Mesenchymal stem cell (in vitro differentiated cells and primary cell): ENCODE data around the gene HSPB9.

Source experiments
- DNase-seq: peaks from one replicate; pipeline ENCODE4 v3.0.0-alpha.2; 2013
- H2AFZ ChIP-seq: one replicate; pipeline ENCODE4 v1.6.1; 2013; ENCODE audit warnings: low read depth, mild to moderate bottlenecking, control low read depth, inconsistent platforms, low read length, moderate library complexity
- H2AK5ac ChIP-seq: 2 replicates; pipeline ENCODE4 v1.6.1; 2013; ENCODE audit warnings: low read length, moderate library complexity, mild to moderate bottlenecking, inconsistent platforms; ENCODE audit not compliant: severe bottlenecking
- H2BK120ac ChIP-seq: one replicate; pipeline ENCODE4 v1.6.1; 2013; ENCODE audit warnings: low read depth, mild to moderate bottlenecking, inconsistent platforms, low read length, moderate library complexity
- H2BK12ac ChIP-seq, 2 experiments: one replicate each; pipeline ENCODE4 v1.6.1; 2013; ENCODE audit warnings: inconsistent platforms in 2 of 2, low read length in 2 of 2, mild to moderate bottlenecking in 2 of 2, moderate library complexity in 2 of 2, control low read depth in 1 of 2
- H2BK15ac ChIP-seq: one replicate; pipeline ENCODE4 v1.6.1; 2013; ENCODE audit warnings: mild to moderate bottlenecking, low read depth, inconsistent platforms; ENCODE audit not compliant: poor library complexity, severe bottlenecking
- H2BK5ac ChIP-seq: 2 replicates; pipeline ENCODE4 v1.6.1; 2013; ENCODE audit warnings: low read depth, mild to moderate bottlenecking, low read length, control low read depth, inconsistent platforms; ENCODE audit not compliant: poor library complexity, severe bottlenecking
- H3K14ac ChIP-seq, 2 experiments: one replicate each; pipeline ENCODE4 v1.6.1; 2013; ENCODE audit warnings: inconsistent platforms in 2 of 2, low read length in 2 of 2, control low read depth in 1 of 2, mild to moderate bottlenecking in 1 of 2, moderate library complexity in 1 of 2
- H3K18ac ChIP-seq, 2 experiments: one replicate each; pipeline ENCODE4 v1.6.1; 2013; ENCODE audit warnings: inconsistent platforms in 2 of 2, low read length in 2 of 2, control low read depth in 1 of 2, low read depth in 1 of 2, mild to moderate bottlenecking in 1 of 2
- H3K23ac ChIP-seq, 2 experiments: one replicate each; pipeline ENCODE4 v1.6.1; 2013; ENCODE audit warnings: inconsistent platforms in 2 of 2, low read length in 2 of 2, mild to moderate bottlenecking in 2 of 2, moderate library complexity in 2 of 2, control low read depth in 1 of 2
- H3K27ac ChIP-seq: 2 replicates; pipeline ENCODE4 v1.5.1; 2013; ENCODE audit warnings: mild to moderate bottlenecking, moderate library complexity, low read length, control low read depth, inconsistent platforms; ENCODE audit not compliant: poor library complexity, severe bottlenecking
- H3K27me3 ChIP-seq, 2 experiments: 2 replicates each; pipeline versions ENCODE4 v1.6.1 to v1.7.0; 2013; ENCODE audit warnings: low read length in 2 of 2, mild to moderate bottlenecking in 2 of 2, moderate library complexity in 2 of 2, control low read depth in 1 of 2, inconsistent platforms in 1 of 2; ENCODE audit not compliant: control insufficient read depth in 1 of 2, insufficient read depth in 1 of 2
- H3K36me3 ChIP-seq, 2 experiments: 2 replicates each; pipeline versions ENCODE4 v1.6.1 to v1.7.0; 2013; ENCODE audit warnings: low read length in 2 of 2, control low read depth in 1 of 2, inconsistent platforms in 1 of 2, low read depth in 1 of 2, mild to moderate bottlenecking in 1 of 2; ENCODE audit not compliant: insufficient read depth in 2 of 2, control insufficient read depth in 1 of 2
- H3K4ac ChIP-seq, 2 experiments: one replicate each; pipeline ENCODE4 v1.6.1; 2013; ENCODE audit warnings: inconsistent platforms in 2 of 2, low read length in 2 of 2, mild to moderate bottlenecking in 2 of 2, moderate library complexity in 2 of 2, control low read depth in 1 of 2, low read depth in 1 of 2
- H3K4me1 ChIP-seq: 2 replicates; pipeline ENCODE4 v1.6.1; 2013; ENCODE audit warnings: low read depth, low read length, control low read depth; ENCODE audit not compliant: control insufficient read depth, insufficient read depth
- H3K4me2 ChIP-seq: 2 replicates; pipeline ENCODE4 v1.6.1; 2013; ENCODE audit warnings: low read length, mild to moderate bottlenecking, inconsistent platforms; ENCODE audit not compliant: poor library complexity, severe bottlenecking
- H3K4me3 ChIP-seq, 2 experiments: 2 replicates each; pipeline versions ENCODE4 v1.5.1 to v1.7.0; 2013; ENCODE audit warnings: low read length in 2 of 2, mild to moderate bottlenecking in 2 of 2, control low read depth in 1 of 2, low read depth in 1 of 2; ENCODE audit not compliant: insufficient read depth in 1 of 2
- H3K79me1 ChIP-seq: replicated peaks from 2 replicates; pipeline ENCODE4 v1.6.1; 2013; ENCODE audit warnings: mild to moderate bottlenecking, control low read depth, low read length, inconsistent platforms; ENCODE audit not compliant: poor library complexity, severe bottlenecking
- H3K9ac ChIP-seq: 2 replicates; pipeline ENCODE4 v1.7.0; 2013; ENCODE audit warnings: mild to moderate bottlenecking, low read length, moderate library complexity
- H3K9me3 ChIP-seq: 2 replicates; pipeline ENCODE4 v1.7.0; 2013; ENCODE audit warnings: mild to moderate bottlenecking, low read length; ENCODE audit not compliant: control insufficient read depth
- H4K8ac ChIP-seq: one replicate; pipeline ENCODE4 v1.6.1; 2013; ENCODE audit warnings: inconsistent platforms, mild to moderate bottlenecking, low read length, moderate library complexity
- H4K91ac ChIP-seq: one replicate; pipeline ENCODE4 v1.6.1; 2013; ENCODE audit warnings: mild to moderate bottlenecking, low read length, inconsistent platforms
- WGBS: methylation state at CpG from one replicate; pipeline ENCODE4 v1.1.7; 2013; ENCODE audit warnings: mixed read lengths; 5-methylcytosine and 5-hydroxymethylcytosine counted together

Gene HSPB9

GRCh38 chr17:42112552-42113176 lies 9.9 kb upstream of the HSPB9 start, which contains the start of gene DHX58:
Gene DHX58, minus strand, starts transcription at chr17:42112714. Its CDS starts 822 bp downstream, at chr17:42111892.
- peak within 1 kb of the TSS; percentile 85 for H4K91ac ChIP-seq
- peak within 1 kb of the TSS; percentile 3 for H2AFZ ChIP-seq
- peak within 1 kb of the TSS; percentile 28 to 76 for H3K18ac ChIP-seq
- peak within 1 kb of the TSS; percentile 97 for H4K8ac ChIP-seq
- DNase-seq = peak; percentile 83
- H3K79me1 ChIP-seq = no peaks in the 10 kb centered on the region
- peak within 1 kb of the TSS in 1 of 2 experiments; percentile 92 for H3K4me3 ChIP-seq
- no peaks in the 10 kb centered on the region for H3K9me3 ChIP-seq
- H3K27me3 ChIP-seq = no peaks in the 10 kb centered on the region
- peaks cover 17% of the 10 kb centered on the region for H3K4me1 ChIP-seq
- peaks cover 45 to 48% of the 10 kb centered on the region in 2 experiments for H3K36me3 ChIP-seq
- no peak within 1 kb of the TSS for H3K27ac ChIP-seq
- no peak within 1 kb of the TSS for H2BK5ac ChIP-seq
- H3K4ac ChIP-seq = peak within 1 kb of the TSS; percentile 52 to 66
- peak within 1 kb of the TSS; percentile 29 for H3K4me2 ChIP-seq
- H2BK12ac ChIP-seq = peak within 1 kb of the TSS in 1 of 2 experiments; percentile 81
- WGBS = 63% methylated on average over 10 of the region's 10 CpGs
- H2BK15ac ChIP-seq = peak within 1 kb of the TSS; percentile 37
- peak within 1 kb of the TSS; percentile 99 for H3K9ac ChIP-seq
- no peak within 1 kb of the TSS for H3K23ac ChIP-seq
- H2BK120ac ChIP-seq = peak within 1 kb of the TSS; percentile 42
- H3K14ac ChIP-seq = peak within 1 kb of the TSS in 1 of 2 experiments; percentile 80
- no peak within 1 kb of the TSS for H2AK5ac ChIP-seq

GRCh38 chr17:42113293-42114069 lies 9.1 kb upstream of the HSPB9 start:
- Histone ChIP-seq H2AK5ac (no peak overlapping the region), H2BK120ac (no peak overlapping the region), H3K23ac (no peak overlapping the region), H3K4me2 (no peak overlapping the region), H3K4me1 (peaks cover 10% of the 10 kb centered on the region), H3K4ac (no peak overlapping the region), H3K79me1 (no peaks in the 10 kb centered on the region), H3K27me3 (no peaks in the 10 kb centered on the region), H2BK15ac (peak overlapping the region; percentile 37), H4K91ac (peak overlapping the region; percentile 16), H3K18ac (no peak overlapping the region), H3K36me3 (peaks cover 46 to 56% of the 10 kb centered on the region in 2 experiments), H3K9ac (peak overlapping the region; percentile 99), H3K14ac (no peak overlapping the region), H2BK5ac (no peak overlapping the region), H3K4me3 (peak overlapping the region in 1 of 2 experiments; percentile 92), H2BK12ac (peak overlapping the region in 1 of 2 experiments; percentile 10), H3K9me3 (no peaks in the 10 kb centered on the region), H2AFZ (no peak overlapping the region), H4K8ac (no peak overlapping the region), H3K27ac (no peak overlapping the region)
- 95% methylated on average over 28 of the region's 28 CpGs for WGBS
- no peak for DNase-seq

GRCh38 chr17:42114118-42114517 lies 8.5 kb upstream of the HSPB9 start:
- Histone ChIP-seq H2AFZ (no peak overlapping the region), H2AK5ac (no peak overlapping the region), H3K4ac (no peak overlapping the region), H2BK12ac (no peak overlapping the region), H2BK5ac (no peak overlapping the region), H3K4me3 (no peak overlapping the region), H2BK120ac (no peak overlapping the region), H3K27ac (no peak overlapping the region), H3K14ac (no peak overlapping the region), H3K9ac (no peak overlapping the region), H3K27me3 (no peaks in the 10 kb centered on the region), H3K4me2 (no peak overlapping the region), H3K18ac (no peak overlapping the region), H3K4me1 (peaks cover 9% of the 10 kb centered on the region), H4K8ac (no peak overlapping the region), H3K36me3 (peaks cover 46 to 59% of the 10 kb centered on the region in 2 experiments), H3K23ac (no peak overlapping the region), H3K9me3 (no peaks in the 10 kb centered on the region), H3K79me1 (peaks cover under 1% of the 10 kb centered on the region), H2BK15ac (peak overlapping the region; percentile 1), H4K91ac (no peak overlapping the region)
- WGBS = 90% methylated on average over 3 of the region's 9 CpGs
- no peak for DNase-seq

- Histone ChIP-seq H3K27me3 (no peaks in the 10 kb centered on the region), H3K23ac (no peak overlapping the region), H3K14ac (no peak overlapping the region), H3K4me1 (peaks cover 13% of the 10 kb centered on the region), H2BK12ac (no peak overlapping the region), H4K8ac (no peak overlapping the region), H3K27ac (no peak overlapping the region), H3K18ac (no peak overlapping the region), H2BK15ac (no peak overlapping the region), H2AK5ac (no peak overlapping the region), H3K9ac (no peak overlapping the region), H2AFZ (no peak overlapping the region), H3K4me3 (no peak overlapping the region), H2BK120ac (no peak overlapping the region), H3K4me2 (no peak overlapping the region), H2BK5ac (no peak overlapping the region), H3K36me3 (peaks cover 42 to 67% of the 10 kb centered on the region in 2 experiments), H3K9me3 (no peaks in the 10 kb centered on the region), H3K79me1 (peaks cover 9% of the 10 kb centered on the region), H3K4ac (no peak overlapping the region), H4K91ac (no peak overlapping the region)
- WGBS = 60% methylated on average over 18 of the region's 18 CpGs
- DNase-seq = peak; percentile 83
These were observed 5.8 kb upstream of the HSPB9 start for GRCh38 chr17:42116705-42117396.
